H1 (cell line): ENCODE data around the gene MPP3. TPM values are rescaled to one million over a fixed set of nuclear protein-coding genes. Genes with fewer than 3 reads are reported as not detected.

Experiments
- EZH2 ChIP-seq: fragments of 200-600 bp; sonication (generic); IDR thresholded peaks from 2 replicates; pipeline ENCODE4 v1.7.1; 2012; ENCODE audit warnings: low read depth, mild to moderate bottlenecking, moderate library complexity, low read length, inconsistent platforms; ENCODE audit not compliant: severe bottlenecking
- NANOG ChIP-seq: IDR thresholded peaks from 2 replicates; pipeline ENCODE4 v1.6.1; 2011; ENCODE audit warnings: low read length, low read depth, mild to moderate bottlenecking, inconsistent platforms; ENCODE audit not compliant: insufficient read depth, poor library complexity, severe bottlenecking
- NRF1 ChIP-seq: IDR thresholded peaks from 2 replicates; pipeline ENCODE4 v1.6.1; 2011; ENCODE audit warnings: mild to moderate bottlenecking, low read depth, low read length, improper control_type of control experiment
- SP1 ChIP-seq: IDR thresholded peaks from 2 replicates; pipeline ENCODE4 v1.6.1; 2011; ENCODE audit warnings: low read depth, low read length
- SP2 ChIP-seq: IDR thresholded peaks from 2 replicates; pipeline ENCODE4 v1.6.1; 2012; ENCODE audit warnings: mild to moderate bottlenecking, low read length, inconsistent platforms
- polyA plus RNA-seq, 7 experiments: library from polyadenylated mRNA; depleted of rRNA in 3 of 7; stranded (reverse) in 5 of 7; unstranded in 2 of 7; fragments of >200 nt in 5 of 7; fragments of 200-250 nt in 2 of 7; gene quantifications; 1 replicate in 5 of 7; 2 replicates in 1 of 7; 4 replicates in 1 of 7; pipeline versions ENCODE4 v1.2.1 to v1.2.3, GENCODE V29; 2011 to 2013; ENCODE audit warnings: missing spikeins in 2 of 7, mixed read lengths in 2 of 7
- total RNA-seq: library from RNA; stranded (reverse); fragmentation: NEBNext Ultra II Directional; extraction: Animal tissue kit (Norgen Biotek cat#: 25700); gene quantifications from 2 replicates; pipeline ENCODE4 v1.2.1, GENCODE V29; 2021

Gene MPP3
- total and polyA plus RNA-seq, 2 of the 8 experiments (the other 6 are each of a cell fraction or from before 2014, with no cell fraction given) = 3.1 to 6.1 TPM

DNA sequence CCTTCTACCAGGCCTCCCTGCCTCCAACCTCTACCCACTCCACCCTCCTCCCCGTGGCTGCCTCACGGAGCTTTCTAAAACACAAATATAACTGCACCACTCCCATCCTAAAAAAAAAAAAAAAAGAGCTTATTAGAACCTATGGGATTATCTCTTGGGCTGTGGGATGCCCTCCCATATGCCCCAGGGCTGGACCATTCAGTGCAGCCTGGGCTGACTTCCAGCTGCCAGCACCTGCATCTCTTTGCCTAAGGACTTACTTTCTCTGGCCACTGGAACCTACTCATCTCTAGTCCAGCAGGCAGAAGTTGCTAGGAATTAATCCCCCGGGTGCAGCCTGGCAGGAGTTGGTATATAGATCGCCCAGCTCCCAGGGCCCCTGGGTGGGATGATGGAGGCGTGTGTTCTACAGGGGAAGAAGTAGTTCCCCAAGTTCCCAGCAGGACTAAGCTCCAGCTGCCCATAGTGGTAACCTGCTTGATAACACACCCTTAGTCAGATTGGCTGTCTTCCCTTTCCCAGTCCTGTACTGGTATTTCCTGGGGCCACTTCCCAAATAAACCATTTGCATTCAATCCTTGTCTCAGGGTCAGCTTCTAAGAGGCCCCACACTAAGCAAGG lies 10.3 kb downstream of the MPP3 start (continued):
- TF ChIP-seq EZH2 (no peak), SP2 (no peak), NRF1 (no peak), NANOG (no peak), SP1 (no peak)
- TF ChIP-seq, all 59 proteins: peak for 0
